Thyroid gland (tissue), 4 donors: ENCODE data around the gene THSD7B. TPM values are rescaled to one million over a fixed set of nuclear protein-coding genes. Genes with fewer than 3 reads are reported as not detected.
"Not testable (repeated sequence)": the region's sequence is repeated elsewhere in the genome, so short reads cannot be mapped to it uniquely, and the experiment has no call there.

Source experiments
- DNase-seq, 2 donors: peaks; one replicate each; pipeline ENCODE4 v3.0.0-alpha.2; 2019
- H3K27ac ChIP-seq, 3 donors: fragments of 200-600 bp; sonication (generic); 1 replicate in 2 of 3; 2 replicates in 1 of 3; pipeline ENCODE4 v1.5.1; 2016 to 2019; ENCODE audit warnings: mild to moderate bottlenecking in 1 of 3, moderate library complexity in 1 of 3
- H3K27me3 ChIP-seq: fragments of 200-600 bp; sonication (generic); one replicate; pipeline ENCODE4 v1.5.1; 2019
- H3K36me3 ChIP-seq, 2 donors: fragments of 200-600 bp; sonication (generic); one replicate each; pipeline ENCODE4 v1.5.1; 2016 to 2019
- H3K4me1 ChIP-seq, 2 donors: fragments of 200-600 bp; sonication (generic); one replicate each; pipeline ENCODE4 v1.5.1; 2017 to 2019
- H3K4me3 ChIP-seq, 3 donors: fragments of 200-600 bp; sonication (generic); replicated peaks in 1 of 3; 1 replicate in 2 of 3; 2 replicates in 1 of 3; pipeline ENCODE4 v1.5.1; 2016; ENCODE audit warnings: mild to moderate bottlenecking in 1 of 3
- H3K9me3 ChIP-seq: fragments of 200-600 bp; sonication (generic); one replicate; pipeline ENCODE4 v1.5.1; 2017
- POLR2A ChIP-seq, 2 donors: fragments of 450-650 bp; IDR thresholded peaks; one replicate each; pipeline ENCODE4 v1.6.1; 2017; ENCODE audit warnings: antibody characterized with exemption in 2 of 2, mild to moderate bottlenecking in 2 of 2, moderate library complexity in 1 of 2
- WGBS, 2 donors: methylation state at CpG; one replicate each; pipeline ENCODE4 v1.1.5; 2017; 5-methylcytosine and 5-hydroxymethylcytosine counted together
- intact Hi-C: fragments of 100-400 bp; cut with DNase I; formaldehyde crosslinking; loops from one replicate; pipeline ENCODE4 v1.15.1; 2023
- total RNA-seq, 4 donors: library from RNA; depleted of rRNA; stranded (reverse); fragments of >200 nt; gene quantifications; one replicate each; pipeline ENCODE4 v1.2.3, GENCODE V29; 2016
- TF ChIP-seq, protein P1 (sequence below), 6 experiments: fragments of 200-600 bp in 3 of 6; fragments of 450-650 bp in 3 of 6; sonication (generic) in 3 of 6; IDR thresholded peaks; one replicate each; pipeline ENCODE4 v1.5.1; 2016 to 2019; ENCODE audit warnings: antibody characterized with exemption in 6 of 6, mild to moderate bottlenecking in 2 of 6, inconsistent platforms in 1 of 6, moderate library complexity in 1 of 6

The THSD7B gene
- total RNA-seq, 4 donors from 2014 or later: 0.29 to 1.2 (median 0.92) TPM

DNA sequence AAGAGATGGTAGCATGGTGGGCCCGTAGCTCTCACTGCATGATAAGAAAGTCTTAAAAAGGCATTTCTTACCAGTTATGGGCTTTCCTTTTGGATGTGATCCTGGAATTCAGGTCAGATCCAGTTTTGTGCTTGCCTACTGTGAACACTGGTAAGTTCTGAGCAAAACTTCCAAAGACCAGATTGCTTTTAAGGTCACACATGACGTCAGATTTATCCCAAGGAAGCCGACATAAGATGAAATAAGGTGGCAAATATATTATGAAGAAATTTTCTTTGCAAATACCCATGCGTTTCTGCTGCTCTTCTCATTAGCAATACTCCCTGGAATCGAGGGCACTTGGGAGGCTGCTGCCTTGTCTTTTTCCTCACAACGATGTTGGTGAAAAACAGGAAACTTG, 782.5 kb downstream of the THSD7B start:
- Histone ChIP-seq H3K9me3 (no peaks in the 10 kb centered on the region), H3K36me3 (no peaks in the 10 kb centered on the region), H3K4me1 (no peaks in the 10 kb centered on the region), H3K27me3 (no peaks in the 10 kb centered on the region), H3K27ac (no peak overlapping the region), H3K4me3 (no peak overlapping the region)
- TF ChIP-seq, protein P1, sequence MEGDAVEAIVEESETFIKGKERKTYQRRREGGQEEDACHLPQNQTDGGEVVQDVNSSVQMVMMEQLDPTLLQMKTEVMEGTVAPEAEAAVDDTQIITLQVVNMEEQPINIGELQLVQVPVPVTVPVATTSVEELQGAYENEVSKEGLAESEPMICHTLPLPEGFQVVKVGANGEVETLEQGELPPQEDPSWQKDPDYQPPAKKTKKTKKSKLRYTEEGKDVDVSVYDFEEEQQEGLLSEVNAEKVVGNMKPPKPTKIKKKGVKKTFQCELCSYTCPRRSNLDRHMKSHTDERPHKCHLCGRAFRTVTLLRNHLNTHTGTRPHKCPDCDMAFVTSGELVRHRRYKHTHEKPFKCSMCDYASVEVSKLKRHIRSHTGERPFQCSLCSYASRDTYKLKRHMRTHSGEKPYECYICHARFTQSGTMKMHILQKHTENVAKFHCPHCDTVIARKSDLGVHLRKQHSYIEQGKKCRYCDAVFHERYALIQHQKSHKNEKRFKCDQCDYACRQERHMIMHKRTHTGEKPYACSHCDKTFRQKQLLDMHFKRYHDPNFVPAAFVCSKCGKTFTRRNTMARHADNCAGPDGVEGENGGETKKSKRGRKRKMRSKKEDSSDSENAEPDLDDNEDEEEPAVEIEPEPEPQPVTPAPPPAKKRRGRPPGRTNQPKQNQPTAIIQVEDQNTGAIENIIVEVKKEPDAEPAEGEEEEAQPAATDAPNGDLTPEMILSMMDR (IDR thresholded peaks at IDR 0.05): no peak
- no peak for TF ChIP-seq POLR2A (IDR thresholded peaks at IDR 0.05)
- intact Hi-C loops: no loop called here
- no peak for DNase-seq
- 78 to 84% methylated on average over 6 of the region's 6 CpGs for WGBS, 2 donors

DNA sequence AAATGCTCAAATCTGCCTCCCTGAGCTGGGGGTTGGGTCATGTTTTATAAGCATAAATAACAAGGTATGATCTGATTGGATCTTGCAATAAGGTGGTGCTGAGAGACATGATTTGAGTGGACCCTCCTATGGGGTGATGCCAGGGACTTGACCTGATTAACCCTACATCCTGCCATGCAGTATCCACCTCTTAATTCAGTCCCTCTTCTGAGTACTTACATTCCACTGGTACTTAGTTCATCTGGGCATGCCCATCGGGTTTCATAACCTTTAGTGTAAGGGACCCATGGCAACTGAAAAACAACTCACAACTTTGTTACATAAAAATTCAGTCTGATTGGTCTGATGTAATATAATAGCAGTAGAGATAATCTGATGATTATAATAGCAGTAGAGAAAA, 801.0 kb downstream of the THSD7B start:
- TF ChIP-seq, protein P1 (IDR thresholded peaks at IDR 0.05): no peak
- no peak overlapping the region for H3K4me3 ChIP-seq
- H3K27me3 ChIP-seq: no peaks in the 10 kb centered on the region
- no peaks in the 10 kb centered on the region for H3K4me1 ChIP-seq
- H3K27ac ChIP-seq: no peak overlapping the region
- 72 to 87% methylated on average over 1 of the region's 1 CpG for WGBS, 2 donors
- DNase-seq: no peak
- no peaks in the 10 kb centered on the region for H3K9me3 ChIP-seq
- no peaks in the 10 kb centered on the region for H3K36me3 ChIP-seq
- intact Hi-C loops: no loop called here

DNA sequence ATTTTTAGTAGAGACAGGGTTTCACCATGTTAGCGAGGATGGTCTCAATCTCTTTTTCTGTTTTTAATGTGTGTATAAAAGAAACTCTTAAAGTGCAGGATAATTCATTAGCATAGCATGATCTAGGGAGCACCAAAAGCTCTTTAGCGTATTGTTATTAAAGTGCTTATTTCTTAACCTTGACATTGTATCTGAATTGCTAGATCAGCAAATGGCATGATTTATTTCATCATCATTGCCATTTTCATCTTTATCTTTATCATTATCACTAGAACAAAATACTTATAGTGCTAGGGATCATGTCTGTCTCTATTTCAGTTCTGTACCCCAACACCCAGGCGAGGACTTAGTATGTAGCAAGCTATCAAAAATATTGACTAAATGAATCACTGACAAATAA, 805.1 kb downstream of the THSD7B start:
- TF ChIP-seq POLR2A (IDR thresholded peaks at IDR 0.05): no peak
- TF ChIP-seq, protein P1 (IDR thresholded peaks at IDR 0.05): no peak
- 91% methylated on average over 3 of the region's 3 CpGs for WGBS, 2 donors
- intact Hi-C loops: no loop called here

DNA sequence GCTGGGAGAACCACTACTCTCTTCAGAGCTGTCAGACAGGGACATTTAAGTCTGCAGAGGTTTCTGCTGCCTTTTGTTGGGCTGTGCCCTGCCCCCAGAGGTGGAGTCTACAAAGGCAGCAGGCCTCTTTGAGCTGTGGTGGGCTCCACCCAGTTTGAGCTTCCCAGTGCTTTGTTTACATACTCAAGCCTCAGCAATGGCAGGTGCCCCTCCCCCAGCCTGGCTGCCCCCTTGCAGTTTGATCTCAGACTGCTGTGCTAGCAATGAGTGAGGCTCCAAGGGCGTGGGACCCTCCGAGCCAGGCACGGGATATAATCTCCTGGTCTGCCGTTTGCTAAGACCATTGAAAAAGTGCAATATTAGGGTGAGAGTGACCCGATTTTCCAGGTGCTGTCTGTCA, 822.5 kb downstream of the THSD7B start:
- WGBS, 2 donors: 88 to 98% methylated on average over 4 to 5 of the region's 5 CpGs
- intact Hi-C loops: not testable (repeated sequence)

More for the DNA sequence above, 805.1 kb downstream of the THSD7B start:
- H3K9me3 ChIP-seq: no peaks in the 10 kb centered on the region
- no peaks in the 10 kb centered on the region for H3K36me3 ChIP-seq
- H3K27me3 ChIP-seq: no peaks in the 10 kb centered on the region
- no peak for DNase-seq
- no peaks in the 10 kb centered on the region for H3K4me1 ChIP-seq
- H3K27ac ChIP-seq: no peak overlapping the region
- no peak overlapping the region for H3K4me3 ChIP-seq

DNA sequence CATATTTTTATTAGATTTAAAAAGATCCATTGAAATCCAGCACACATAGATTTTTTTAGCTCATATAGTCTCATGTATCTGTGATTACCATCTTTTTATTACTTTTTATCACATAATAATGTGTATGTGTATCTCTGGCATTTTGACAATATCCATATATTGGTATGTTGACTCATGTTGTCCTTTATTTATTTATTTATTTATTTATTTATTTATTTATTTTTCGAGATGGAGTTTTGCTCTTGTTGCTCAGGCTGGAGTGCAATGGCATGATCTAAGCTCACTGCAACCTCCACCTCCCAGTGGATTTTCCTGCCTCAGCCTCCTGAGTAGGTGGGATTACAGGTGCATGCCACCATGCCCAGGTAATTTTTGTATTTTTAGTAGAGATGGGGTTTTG, 823.2 kb downstream of the THSD7B start:
- H3K27me3 ChIP-seq, H3K4me1 ChIP-seq, H3K36me3 ChIP-seq, DNase-seq, H3K9me3 ChIP-seq, H3K27ac ChIP-seq, intact Hi-C loops, H3K4me3 ChIP-seq: not testable (repeated sequence)
- 92 to 93% methylated on average over 1 of the region's 1 CpG for WGBS, 2 donors

More for the DNA sequence above, 822.5 kb downstream of the THSD7B start:
- H3K4me3 ChIP-seq, H3K27ac ChIP-seq, DNase-seq, H3K9me3 ChIP-seq, H3K27me3 ChIP-seq, H3K36me3 ChIP-seq, H3K4me1 ChIP-seq: not testable (repeated sequence)

DNA sequence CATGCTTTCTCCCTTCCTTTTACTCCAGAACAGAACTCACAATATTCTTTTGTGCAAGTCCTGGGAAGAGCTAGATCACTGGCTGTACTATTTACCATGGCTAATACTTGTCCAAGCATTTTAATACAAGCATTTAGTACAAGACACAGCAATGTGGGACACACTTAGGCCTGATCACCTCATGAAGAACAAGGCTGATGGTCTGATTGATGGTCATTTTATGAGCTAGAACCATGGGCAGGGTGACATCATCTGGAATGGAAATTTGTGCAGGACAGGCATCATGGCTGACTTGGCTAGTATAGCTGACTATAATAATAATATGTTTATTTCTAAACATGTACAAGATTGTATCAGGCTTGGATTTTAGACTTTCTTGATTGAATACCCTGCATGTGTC, 824.8 kb downstream of the THSD7B start:
- Histone ChIP-seq H3K4me3 (no peak overlapping the region), H3K9me3 (no peaks in the 10 kb centered on the region), H3K4me1 (no peaks in the 10 kb centered on the region), H3K36me3 (no peaks in the 10 kb centered on the region), H3K27ac (no peak overlapping the region), H3K27me3 (no peaks in the 10 kb centered on the region)
- no peak for TF ChIP-seq POLR2A (IDR thresholded peaks at IDR 0.05)
- TF ChIP-seq, protein P1 (IDR thresholded peaks at IDR 0.05): no peak
- intact Hi-C loops: no loop called here
- DNase-seq: no peak
